Measurements from ENCODE around the gene ASPA.

GRCh38 chr17:3547628-3548027 lies 71.8 kb downstream of the ASPA start:
- TF ChIP-seq PAWR (CRISPR knock-in tag; IDR thresholded peaks at IDR 0.05; ENCODE audit: borderline replicate concordance), result no peak
- no peak for TF ChIP-seq DPF2 (CRISPR knock-in tag; IDR thresholded peaks at IDR 0.05; ENCODE audit: borderline replicate concordance, low read depth)
- no peak for TF ChIP-seq KAT8 (CRISPR knock-in tag; IDR thresholded peaks at IDR 0.05)
- no peak for TF ChIP-seq POLR2A (IDR thresholded peaks at IDR 0.05; ENCODE audit: insufficient read depth in 1 of 2, low read depth in 2 of 2, low read length in 2 of 2)
- TF ChIP-seq, protein P1, sequence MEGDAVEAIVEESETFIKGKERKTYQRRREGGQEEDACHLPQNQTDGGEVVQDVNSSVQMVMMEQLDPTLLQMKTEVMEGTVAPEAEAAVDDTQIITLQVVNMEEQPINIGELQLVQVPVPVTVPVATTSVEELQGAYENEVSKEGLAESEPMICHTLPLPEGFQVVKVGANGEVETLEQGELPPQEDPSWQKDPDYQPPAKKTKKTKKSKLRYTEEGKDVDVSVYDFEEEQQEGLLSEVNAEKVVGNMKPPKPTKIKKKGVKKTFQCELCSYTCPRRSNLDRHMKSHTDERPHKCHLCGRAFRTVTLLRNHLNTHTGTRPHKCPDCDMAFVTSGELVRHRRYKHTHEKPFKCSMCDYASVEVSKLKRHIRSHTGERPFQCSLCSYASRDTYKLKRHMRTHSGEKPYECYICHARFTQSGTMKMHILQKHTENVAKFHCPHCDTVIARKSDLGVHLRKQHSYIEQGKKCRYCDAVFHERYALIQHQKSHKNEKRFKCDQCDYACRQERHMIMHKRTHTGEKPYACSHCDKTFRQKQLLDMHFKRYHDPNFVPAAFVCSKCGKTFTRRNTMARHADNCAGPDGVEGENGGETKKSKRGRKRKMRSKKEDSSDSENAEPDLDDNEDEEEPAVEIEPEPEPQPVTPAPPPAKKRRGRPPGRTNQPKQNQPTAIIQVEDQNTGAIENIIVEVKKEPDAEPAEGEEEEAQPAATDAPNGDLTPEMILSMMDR (CRISPR knock-in tag; IDR thresholded peaks at IDR 0.05), result no peak
- TF ChIP-seq ZNF749 (CRISPR knock-in tag; IDR thresholded peaks at IDR 0.05; ENCODE audit: borderline replicate concordance), result no peak
- no peak for TF ChIP-seq FOXA1 (IDR thresholded peaks at IDR 0.05)
- no peak for TF ChIP-seq FOXA1 (CRISPR knock-in tag; IDR thresholded peaks at IDR 0.05)
- TF ChIP-seq, protein P2, sequence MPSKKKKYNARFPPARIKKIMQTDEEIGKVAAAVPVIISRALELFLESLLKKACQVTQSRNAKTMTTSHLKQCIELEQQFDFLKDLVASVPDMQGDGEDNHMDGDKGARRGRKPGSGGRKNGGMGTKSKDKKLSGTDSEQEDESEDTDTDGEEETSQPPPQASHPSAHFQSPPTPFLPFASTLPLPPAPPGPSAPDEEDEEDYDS (CRISPR knock-in tag; IDR thresholded peaks at IDR 0.05), result no peak
- no peak for TF ChIP-seq GATAD2A (CRISPR knock-in tag; IDR thresholded peaks at IDR 0.05)
- TF ChIP-seq BCL3 (CRISPR knock-in tag; IDR thresholded peaks at IDR 0.05), result no peak
